Mucosa of gallbladder (tissue), 1 donor: ENCODE measurements around the gene SMO. TPM values are rescaled to one million over a fixed set of nuclear protein-coding genes. Genes with fewer than 3 reads are reported as not detected.
"Not testable (repeated sequence)": the region's sequence is repeated elsewhere in the genome, so short reads cannot be mapped to it uniquely, and the experiment has no call there.

Source experiments
- DNase-seq: peaks from one replicate; pipeline ENCODE4 v3.0.0-alpha.2; 2020; ENCODE audit warnings: low spot score
- total RNA-seq: library from RNA; stranded (reverse); gene quantifications from one replicate; pipeline ENCODE4 v1.2.1, GENCODE V29; 2021
- donor health status: DM: no; HTN: no; CAD: no.

SMO gene
- total RNA-seq, 1 donor from 2014 or later = 15.8 TPM

DNA sequence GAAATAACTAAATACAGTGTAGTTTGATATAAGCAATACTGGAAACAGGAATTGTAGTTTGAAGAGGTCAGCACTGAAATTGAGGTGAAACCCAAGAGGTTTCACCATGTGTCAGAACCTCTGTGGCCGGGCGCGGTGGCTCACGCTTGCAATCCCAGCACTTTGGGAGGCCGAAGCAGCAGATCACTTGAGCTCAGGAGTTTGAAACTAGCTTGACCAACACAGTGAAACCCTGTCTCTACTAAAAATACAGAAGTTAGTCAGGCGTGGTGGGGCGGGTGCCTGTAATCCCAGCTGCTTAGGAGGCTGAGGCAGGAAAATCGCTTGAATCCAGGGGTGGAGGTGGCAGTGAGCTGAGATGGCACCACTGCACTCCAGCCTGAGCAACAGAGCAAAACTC is 50.1 kb downstream of the SMO start:
- DNase-seq = no peak

DNA sequence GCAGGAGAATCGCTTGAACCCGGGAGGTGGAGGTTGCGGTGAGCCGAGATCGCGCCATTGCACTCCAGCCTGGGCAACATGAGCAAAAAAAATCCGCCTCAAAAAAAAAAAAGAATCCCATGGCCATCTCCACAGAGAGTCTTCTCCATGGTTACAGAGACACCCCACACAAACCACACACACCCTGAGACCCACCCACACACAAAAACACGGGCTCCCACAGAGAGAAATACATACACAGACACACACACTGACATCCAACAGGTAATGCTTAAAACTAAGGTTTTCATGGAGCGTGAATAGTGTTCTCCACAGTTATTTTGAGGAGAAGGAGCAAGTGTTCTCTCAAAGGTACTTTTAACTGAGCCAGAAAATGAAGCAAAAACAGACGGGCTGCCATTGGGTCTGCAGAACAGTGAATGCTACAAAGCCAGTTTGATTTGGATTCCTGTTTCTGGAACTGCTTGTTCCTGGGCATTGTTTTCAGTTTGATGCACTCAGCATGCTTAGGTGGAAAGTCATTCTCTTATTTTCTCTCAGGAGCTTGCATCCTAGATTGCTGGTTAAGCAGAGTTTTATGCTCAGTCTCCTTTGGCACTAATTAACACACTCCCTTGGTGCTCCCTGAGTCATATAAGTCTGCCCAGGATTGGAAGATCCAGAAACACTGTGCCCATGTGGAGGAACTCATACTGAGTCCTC is 51.8 kb downstream of the SMO start:
- DNase-seq = no peak

DNA sequence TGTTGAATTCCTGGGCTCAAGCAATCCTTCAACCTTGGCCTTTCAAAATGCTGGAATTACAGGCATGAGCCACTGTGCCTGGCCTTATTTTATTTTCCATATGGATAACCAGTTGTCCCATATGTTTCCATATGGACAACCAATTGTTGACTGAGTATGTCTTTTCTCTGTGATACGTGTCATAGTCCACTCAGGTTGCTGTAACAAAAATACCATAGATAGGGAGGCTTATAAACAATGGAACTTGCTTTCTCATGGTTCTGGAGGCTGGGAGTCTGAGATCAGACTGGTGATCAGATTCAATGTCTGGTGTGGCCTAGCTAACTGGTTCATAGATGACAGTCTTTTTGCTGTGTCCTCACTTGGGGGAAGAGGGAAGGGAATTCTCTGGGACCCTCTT is 55.8 kb downstream of the SMO start:
- DNase-seq = no peak

DNA sequence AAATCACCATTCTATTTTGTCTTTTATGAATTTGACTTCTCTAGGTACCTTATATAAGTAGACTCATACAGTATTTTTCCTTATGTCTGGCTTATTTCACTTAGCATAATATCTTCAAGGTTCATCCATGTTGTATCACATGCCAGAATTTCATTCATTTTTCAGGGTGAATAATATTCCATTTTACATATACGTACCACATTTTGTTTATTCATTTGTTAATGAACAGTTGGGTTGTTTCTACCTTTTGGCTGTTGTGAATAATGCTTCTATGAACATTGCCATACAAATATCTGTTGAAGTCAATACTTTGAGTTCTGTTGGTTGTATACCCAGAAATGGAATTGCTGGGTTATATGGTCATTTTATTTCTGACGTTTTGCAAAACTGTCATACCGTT is 57.1 kb downstream of the SMO start:
- DNase-seq = no peak

DNA sequence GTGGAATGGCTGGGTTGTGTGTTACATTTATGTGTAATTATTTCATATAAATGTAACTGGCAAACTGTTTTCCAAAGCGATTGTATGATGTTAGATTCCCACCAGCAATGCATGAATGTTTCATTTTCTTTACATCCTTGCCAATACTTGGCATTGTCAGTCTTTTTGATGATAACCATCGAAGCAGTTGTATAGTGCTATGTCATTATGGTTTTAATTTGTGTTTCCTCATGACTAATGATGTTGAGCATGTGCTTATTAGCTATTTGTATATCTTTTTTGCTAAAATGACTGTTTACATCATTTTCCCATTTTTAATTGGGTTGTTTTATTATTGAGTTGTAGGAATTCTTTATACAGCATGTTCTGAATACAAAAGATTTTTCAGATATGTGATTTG is 58.7 kb downstream of the SMO start:
- DNase-seq = no peak

DNA sequence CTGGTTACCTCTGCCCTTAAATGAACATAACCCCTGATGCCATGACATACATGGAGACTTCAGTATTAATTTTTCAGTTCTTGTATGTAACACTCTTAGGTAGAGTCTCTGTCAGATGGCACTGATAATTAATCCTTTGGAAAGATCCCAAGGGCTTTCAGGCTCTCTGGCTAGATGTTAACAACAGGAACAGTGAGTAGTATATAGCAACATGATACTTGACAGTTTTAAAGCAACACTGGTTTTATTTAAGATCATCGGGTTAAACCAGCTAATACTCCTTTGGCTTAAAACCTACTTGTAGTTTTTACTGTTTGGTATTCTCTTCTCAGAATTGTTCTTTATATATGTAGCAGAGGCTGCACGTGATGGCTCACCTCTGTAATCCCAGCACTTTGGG is 63.7 kb downstream of the SMO start:
- DNase-seq = no peak

DNA sequence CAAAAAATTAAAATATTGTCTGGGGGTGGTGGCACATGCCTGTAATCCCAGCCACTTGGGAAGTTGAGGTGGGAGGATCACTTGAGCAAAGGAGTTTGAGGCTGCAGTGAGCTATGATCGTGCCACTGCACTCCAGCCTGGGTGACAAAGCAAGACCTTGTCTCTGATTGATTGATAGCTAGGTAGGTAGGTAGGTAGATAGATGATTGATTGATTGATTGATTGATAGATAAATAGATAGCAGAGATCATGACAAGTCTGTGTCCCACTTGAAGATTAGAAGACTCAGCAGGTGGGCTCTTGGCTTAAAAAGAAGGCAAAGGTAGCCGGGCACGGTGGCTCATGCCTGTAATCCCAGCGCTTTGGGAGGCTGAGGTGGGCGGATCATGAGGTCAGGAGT is 64.2 kb downstream of the SMO start:
- DNase-seq = not testable (repeated sequence)

DNA sequence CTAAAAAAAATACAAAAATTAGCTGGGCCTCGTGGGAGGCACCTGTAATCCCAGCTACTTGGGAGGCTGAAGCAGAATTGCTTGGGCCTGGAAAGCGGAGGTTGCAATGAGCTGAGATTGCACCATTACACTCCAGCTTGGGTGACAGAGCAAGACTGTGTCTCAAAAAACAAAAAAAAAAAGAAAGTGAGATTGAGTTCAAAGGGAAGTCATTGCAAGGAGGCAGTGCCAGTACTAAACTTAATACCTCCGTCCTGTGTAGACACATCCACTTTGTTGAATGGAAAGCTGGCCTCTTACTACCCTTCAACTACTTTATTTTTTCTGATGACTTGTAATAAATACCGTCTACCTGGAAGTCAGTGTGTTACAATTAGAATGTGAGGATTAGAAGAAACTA is 67.4 kb downstream of the SMO start:
- no peak for DNase-seq

DNA sequence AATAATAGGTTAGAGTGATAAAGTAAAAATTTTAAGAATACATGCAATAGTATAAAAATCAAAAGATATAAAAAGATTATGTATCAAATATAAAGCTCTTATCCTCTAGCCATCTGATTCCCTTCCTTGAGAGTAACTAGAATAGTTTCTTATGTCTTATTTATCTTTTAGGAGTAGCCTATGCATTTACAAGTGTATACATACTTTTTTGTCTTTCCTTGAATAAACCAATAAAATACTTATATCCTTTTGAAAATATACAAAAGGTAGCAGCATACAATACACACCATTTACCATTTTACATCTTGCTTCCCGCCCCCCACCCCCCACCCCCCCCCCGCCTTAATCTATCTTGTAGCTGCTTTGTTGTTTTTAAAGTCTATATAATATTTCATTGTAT is 67.8 kb downstream of the SMO start:
- no peak for DNase-seq

DNA sequence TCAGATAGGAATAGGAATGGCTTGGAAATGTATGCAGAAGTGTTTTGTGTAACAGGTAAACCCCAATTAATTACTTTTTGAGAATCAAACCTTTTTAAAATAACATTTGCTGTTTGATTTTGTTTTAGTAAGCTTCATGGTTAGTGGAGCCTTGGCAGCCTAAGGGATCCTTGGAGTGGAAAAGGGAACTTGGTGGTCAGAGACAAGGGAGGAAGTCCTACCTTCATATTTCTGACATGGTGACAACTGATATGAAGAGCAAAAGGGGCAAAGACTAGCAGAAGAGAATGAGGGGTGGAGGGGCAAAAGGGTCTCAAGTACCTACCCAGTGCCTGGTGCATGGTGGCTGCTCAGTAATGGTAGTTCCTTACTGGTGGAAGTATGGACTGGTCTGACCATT is 68.7 kb downstream of the SMO start:
- DNase-seq = no peak

DNA sequence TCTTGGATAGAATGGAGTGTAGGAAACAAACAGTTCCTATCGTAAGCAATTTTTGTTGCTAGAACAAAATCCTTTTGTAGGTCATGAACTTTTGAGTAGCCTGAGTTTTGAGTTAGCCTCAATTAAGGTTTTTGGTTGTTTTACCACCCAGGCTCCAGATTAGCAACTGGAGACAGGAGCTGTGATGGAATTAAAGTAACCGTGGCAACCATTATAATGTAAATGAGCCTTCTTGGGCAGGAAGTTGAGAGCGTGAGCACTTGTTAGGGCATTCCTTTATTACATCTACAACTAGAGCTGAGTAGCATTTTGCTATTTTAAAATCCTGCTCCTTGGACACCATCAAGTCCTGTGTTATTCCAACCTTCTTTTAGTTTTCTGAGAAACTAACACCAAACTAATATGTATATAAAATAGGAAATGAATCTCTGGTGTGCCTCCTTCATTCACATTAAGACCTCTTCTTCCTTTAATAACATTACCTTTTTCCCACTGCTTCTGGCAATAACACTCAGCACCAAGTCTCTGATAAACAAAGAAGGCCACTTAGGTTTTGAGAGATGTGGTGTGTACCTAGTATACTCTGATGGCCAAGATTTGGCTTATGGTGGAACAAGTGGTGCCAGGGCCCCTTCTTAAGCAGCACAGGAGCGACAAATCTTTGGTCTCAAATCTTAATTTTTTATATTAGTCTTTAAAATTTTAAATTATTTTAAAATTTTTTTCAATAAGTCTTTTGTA is 70.4 kb downstream of the SMO start:
- no peak for DNase-seq

DNA sequence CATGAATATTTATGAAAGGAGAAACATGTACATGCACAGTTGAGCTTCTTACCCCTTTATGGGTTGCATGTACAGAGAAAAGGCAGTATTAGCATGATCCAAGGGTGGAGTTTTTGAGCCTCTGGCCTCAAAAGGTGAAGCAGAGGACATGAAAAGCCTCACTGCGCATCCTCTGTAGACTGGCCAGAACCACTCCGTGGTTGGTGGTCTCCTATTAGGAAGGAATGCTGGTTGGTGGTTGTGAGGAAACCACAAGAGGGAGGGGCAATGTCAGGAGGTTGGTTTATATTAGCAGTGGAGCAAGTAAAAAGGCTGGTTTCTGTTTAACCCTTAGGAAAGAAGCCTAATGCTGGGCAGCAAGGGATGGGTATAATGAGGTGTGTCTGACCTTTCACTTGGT is 73.9 kb downstream of the SMO start:
- DNase-seq = no peak

Other genes with a start within 250 kb of the SMO start
- 44.0 TPM for gene TNPO3, start 133.5 kb upstream of the SMO start, total RNA-seq
- gene TSPAN33, start 43.9 kb upstream of the SMO start, total RNA-seq = 16.2 TPM
- gene AHCYL2, start 36.4 kb downstream of the SMO start, total RNA-seq = 165 TPM
- gene STRIP2, start 245.8 kb downstream of the SMO start, total RNA-seq = 2.1 TPM